Endometrial microvascular endothelial cells (primary cell): ENCODE data around the gene FILIP1L. TPM values are rescaled to one million over a fixed set of nuclear protein-coding genes. Genes with fewer than 3 reads are reported as not detected.

ENCODE experiments used
- in situ Hi-C: cut with HindIII; loops from 2 replicates; pipeline ENCODE4 v1.10.0; 2017; ENCODE audit warnings: low sequenced_read_pairs, low pct_unique_long_range_greater_than_20kb; ENCODE audit errors: inconsistent ontology term
- total RNA-seq: library from RNA; depleted of rRNA; stranded (reverse); fragments of >200 nt; gene quantifications from one replicate; pipeline ENCODE4 v1.2.3, GENCODE V29; 2015; ENCODE audit errors: inconsistent ontology term

FILIP1L gene
- total RNA-seq, 1 donor from 2014 or later, result 31.3 TPM

DNA sequence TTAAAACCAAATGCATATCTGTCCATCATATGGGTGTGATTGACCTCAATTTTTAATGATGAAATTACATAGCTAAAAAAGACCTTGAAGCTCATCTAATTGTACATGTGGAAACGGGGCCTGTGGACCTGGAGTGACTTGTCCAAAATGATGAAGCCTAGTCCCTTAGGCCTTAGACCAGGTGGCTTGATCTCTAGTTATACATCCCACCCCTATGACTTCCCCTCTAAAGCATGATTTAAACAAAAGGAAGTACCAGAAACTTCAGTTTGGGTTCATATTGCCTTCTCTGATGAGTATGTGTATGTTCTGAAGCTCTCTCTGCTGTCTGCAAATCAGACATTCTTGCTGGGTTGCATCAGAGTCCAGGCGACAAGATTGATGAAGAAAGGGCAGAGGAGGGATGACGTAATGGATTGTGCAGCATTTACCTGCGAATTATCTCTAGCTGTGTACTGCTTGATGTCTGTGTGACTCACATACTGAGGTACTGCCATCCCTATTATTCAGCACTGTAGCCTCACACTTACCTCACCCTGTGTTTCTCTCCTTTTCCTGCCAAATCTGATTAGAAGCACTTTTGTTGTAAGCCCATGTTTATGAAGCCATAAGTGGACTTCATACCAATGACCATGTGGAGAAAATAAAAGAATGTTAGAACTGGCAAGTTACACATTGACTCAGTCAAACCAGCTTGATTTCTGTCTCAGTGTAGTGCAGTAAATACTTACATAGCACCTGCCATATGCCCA is 111.5 kb downstream of the FILIP1L start:
- in situ Hi-C loops, result no loop called here

DNA sequence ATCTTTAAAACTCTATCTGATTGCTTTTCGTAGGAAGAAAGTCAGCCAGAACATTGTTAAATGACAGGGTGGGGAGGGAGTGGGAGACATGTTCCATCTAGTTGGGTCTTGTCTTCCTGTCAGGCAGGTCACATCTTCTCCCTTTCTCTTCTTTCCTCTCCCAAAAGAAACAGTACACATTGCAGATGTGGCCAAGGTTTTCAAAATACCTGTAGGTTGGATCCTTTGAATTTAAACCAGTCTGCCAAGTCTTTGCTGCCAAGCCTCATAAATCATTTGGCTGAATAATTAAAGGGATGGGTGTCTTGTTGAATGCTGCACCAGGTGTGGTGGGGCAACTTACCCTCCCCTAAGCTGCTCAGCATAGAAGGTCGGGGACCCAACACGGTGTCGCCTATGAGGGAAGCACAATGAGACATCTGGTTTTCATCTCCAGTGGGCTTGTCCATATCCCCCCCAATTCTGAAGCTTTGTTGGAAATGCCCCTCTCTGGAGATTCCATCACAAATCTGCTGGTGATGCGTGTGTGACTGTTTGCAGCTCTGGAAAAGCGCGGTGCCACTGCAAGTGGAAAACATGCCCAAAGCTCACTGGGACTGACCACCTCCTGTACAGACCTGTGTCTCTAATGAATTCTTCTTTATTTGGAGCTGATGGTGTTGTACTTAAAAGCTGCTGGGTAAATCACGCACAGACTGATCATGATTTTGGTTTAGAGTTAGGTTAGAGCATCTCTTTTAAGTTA is 112.6 kb downstream of the FILIP1L start:
- in situ Hi-C loops, result no loop called here

DNA sequence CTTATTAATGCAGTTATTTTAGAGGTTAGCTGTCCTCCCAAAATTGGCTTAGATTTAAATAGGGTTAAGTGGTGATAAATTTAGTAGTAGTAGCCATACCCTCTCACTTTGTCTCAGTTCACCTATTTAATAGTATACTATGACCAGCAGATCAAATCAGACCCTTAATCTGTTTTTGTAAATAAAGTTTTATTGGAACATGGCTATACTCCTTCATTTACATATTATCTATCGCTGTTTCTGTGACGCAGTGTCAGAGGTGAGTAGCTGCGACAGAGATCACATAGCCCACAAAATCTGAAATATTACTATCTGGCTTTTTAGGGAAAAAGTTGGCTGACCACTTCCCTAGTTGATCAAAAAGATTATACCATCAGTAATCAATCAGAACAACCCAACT is 113.2 kb downstream of the FILIP1L start:
- in situ Hi-C loops, result no loop called here

DNA sequence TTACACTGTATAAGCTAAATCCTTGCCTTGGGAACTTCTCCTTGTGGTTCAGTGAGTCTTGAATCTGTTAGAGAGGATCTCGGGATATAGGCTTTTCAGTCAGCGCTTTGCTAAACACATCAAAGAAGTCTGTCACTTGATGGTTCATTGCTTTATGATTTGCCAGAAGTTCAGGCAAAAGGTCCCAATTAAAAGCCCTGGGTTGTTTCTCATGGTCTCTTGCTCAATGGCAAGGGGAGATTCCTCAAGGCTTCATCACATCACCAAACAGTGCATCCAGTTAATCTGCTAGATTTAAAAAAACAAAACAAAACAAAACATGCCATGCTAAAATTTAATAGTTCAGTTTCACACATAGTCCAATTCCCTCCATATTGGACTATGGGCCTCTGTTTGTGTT is 114.8 kb downstream of the FILIP1L start:
- in situ Hi-C loops, result no loop called here

DNA sequence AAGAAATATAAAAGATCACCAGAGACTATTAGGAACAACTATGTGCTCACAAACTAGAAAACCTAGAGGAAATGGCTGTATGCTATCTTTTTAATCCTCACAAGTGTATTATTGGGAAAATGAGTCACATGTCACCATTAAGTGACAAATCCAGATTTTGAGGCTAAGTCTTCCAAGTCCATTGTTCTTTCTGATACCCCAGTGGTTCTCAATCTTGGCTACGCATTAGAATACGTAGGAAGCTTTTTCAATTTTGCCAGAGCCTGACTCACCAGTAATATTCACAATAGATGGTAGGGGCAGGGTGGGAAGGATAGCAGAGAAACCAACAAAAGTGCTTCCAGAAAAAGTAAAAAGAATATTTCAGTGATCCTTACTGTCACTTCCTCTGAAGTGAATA is 117.0 kb downstream of the FILIP1L start:
- in situ Hi-C loops, result no loop called here

DNA sequence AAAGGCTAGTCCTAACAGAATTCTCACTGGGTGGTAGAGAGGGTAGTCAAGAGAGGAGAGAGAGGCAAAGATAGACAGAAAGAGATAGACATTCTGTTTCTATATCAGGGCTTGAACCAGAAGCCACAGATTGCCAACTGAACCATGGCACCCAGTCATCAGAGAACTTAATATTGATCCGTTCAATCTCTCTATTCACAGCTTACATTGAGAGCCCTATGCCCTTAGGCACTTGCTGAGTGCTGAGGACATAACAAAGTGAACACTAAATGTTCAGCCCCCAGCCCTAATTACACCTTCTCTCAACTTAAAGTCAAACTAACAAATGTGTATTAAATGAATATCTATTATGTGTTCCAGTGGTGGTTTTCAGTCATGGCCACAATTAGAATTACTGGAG is 124.1 kb downstream of the FILIP1L start:
- in situ Hi-C loops, result no loop called here

DNA sequence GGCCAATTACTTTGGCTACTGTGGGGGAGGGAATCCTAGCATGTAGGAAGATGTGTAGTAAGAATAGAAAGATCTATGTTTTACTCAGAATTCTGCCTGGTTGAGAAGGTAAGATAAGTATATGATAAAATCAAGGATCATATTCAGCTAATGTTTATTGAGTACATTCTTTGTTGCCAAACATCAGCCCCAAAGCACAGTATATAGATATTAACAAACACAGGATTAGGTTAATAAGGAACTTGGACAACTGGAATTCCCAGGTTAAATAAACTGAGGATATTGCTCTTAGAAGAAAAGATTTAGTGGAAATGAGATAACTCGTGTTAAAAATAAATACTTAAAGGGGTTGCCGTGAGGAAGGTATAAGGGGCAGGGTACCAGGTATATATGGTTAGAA is 129.6 kb downstream of the FILIP1L start:
- in situ Hi-C loops, result no loop called here

DNA sequence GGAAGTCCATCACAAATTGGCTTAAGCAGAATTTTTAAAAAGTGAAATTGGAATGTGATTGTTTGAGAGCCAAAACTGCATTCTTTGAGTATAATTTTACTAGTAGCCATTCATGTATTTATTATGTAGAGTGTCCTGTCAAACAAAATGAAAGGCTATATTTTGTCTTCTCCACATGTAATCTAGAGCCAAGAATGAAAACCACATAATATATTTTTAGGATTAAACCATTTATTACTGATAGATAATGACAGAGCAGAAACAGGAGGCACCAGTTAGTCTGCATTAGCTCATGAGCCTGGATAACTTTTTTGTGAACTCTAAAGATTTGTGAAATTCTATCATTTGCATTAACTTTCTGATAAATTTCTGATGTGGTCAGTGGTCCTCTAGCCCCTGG is 130.2 kb downstream of the FILIP1L start:
- in situ Hi-C loops, result no loop called here

DNA sequence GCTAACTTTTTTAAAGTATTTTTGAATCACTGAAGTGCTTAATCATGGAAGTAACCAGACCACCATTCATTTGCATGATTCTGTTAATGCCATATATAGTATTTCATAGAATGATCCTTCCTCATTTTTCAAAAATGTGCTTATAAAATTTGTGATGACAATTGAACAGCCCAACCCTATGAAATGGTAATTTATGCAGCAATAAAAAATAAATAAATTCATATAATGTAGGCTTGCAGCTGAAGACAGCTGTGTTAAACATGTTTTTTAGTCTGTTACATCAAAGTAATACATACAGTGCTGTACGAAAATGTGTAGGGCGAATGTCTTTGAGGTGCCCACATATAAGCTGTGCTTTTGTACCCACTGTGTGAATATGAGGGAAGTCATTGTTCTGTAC is 131.7 kb downstream of the FILIP1L start:
- in situ Hi-C loops, result no loop called here

DNA sequence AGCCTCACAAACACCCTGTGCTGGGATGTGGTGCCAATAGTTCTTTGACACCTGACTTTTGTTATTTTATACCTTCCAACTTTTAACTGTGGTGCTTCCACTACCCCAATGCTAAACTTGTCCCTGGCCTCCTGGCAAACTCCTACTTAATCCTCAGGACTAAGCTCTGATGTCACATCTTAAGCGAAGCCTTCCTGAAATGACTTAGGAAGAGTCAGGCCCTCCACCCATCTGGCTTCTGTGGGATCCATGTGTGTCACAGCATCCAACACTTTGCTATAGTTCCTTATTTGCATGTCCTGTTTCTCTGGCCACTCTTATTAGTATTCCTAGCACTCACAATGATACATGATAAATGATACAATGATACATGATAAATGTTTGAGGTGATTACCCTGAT is 133.2 kb downstream of the FILIP1L start:
- in situ Hi-C loops, result no loop called here

DNA sequence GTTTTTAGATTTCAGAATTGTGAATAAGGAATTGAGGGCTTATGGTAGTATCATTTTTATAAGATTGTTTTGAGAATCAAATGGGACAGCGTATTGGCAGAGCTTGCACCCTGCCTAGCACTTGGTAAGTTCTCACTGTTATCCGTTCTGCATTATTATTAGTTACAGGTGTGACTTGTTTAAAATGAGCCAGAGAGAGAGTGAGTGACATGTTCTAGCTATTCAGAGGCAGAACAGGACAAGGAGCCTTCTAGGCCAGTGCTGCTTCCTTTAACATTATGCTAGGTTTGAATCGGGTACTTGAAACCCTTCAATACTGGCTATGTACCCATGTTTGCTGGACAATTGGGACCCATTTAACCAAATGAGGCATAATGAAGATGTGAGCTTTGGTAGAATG is 133.7 kb downstream of the FILIP1L start:
- in situ Hi-C loops, result no loop called here

DNA sequence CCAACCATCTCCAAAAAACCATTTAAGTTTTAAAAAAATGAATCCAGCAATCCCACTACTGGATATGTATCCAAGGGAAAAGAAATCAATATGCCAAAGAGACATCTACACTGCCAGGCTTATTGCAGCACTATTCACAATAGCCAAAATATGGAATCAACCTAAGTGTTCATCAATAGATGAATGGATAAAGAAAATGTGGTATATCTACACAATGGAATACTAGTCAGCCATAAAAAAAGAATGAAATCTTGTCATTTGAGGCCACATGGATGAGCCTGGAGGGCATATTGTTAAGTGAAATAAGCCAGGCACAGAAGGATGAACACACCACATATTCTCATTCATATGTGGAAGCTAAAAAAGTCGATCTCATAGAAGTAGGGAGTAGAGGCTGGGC is 136.1 kb downstream of the FILIP1L start:
- in situ Hi-C loops, result no loop called here

DNA sequence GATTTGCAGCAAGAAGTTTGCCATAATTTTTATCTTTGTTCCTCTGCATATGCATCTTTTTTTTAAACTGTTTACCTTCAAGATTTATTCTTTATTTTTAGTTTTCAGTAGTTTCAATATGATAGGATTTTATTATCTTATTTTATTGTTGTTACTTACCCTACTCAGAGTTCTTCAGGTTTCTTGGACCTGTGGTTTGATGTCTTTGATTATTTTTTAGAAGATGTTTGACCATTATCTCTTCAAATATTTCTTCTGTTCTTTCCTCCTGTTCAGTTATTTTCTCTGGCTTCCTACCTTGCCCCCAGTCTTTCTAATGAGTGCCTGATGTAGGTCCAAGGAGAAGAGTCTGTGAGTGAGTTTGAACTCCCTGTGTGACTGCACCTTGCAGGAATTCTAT is 137.7 kb downstream of the FILIP1L start:
- in situ Hi-C loops, result no loop called here

DNA sequence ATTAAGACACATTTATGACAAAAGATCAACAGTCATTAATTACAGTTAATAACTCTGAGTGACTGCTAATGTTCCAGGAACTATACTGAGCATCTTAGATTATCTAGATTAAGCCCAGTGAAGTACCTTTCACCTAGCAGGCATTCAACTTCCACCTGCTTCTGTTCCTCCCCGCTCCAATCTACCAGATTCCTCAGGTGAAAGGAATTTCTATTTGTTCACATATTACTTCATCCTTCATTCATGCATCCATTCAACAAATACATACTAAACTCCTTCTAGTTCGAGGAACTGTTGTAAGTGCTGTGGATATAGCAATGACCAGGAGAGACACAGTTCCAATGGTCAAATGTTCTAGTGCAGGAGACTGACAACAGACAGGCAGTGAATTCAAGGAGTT is 139.3 kb downstream of the FILIP1L start:
- in situ Hi-C loops, result no loop called here

DNA sequence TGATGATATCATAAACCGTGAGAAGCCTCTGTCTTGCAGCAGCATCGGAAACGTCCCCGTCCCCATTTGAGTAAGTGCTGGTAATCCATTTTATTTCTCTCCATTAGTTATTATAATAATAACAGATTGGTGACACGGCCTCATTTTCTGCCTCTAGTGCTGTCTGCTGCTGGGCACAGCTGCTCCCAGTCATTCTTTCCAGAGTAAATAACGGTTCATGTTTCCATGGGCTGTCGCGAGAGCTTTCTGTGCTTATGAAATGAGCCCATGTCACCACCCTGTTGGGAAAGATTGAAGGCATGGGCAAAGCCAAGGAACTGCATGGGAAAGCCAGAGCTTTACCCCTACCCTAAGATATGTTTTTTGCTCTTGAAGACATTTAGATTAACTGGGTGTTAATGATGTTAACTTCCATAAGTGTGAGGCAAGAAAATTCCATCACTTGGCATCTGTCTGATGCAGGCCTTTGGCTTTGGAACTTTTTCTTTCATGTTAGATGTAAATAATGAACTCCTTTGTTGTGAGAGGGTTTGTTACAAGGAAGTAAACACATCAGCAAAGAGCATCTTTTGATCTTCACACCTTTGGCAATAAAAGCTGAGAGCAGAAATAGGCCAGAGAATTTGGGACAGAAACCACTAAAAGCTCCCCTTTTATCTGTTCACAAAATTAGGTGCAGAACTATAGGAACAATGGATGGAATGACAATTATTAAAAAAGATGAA is 141.8 kb downstream of the FILIP1L start:
- in situ Hi-C loops, result no loop called here

DNA sequence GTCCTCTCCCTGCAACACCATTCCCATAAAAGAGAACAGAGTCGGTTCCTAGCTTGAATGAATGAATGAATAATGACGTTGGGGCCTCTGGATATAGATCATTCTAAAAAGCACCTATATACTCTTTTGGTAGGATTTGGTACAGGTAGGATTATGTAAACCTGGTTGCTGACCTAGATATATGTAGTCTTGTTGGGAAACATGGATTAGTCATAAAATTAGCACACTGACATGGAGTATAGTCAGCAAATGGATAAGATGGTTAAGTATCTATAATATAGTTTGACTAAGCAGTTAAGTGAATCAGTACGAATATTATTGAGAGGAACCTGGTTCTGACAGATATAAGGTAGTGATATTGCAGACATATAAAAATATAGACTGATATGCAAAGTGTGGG is 142.5 kb downstream of the FILIP1L start:
- in situ Hi-C loops, result no loop called here

DNA sequence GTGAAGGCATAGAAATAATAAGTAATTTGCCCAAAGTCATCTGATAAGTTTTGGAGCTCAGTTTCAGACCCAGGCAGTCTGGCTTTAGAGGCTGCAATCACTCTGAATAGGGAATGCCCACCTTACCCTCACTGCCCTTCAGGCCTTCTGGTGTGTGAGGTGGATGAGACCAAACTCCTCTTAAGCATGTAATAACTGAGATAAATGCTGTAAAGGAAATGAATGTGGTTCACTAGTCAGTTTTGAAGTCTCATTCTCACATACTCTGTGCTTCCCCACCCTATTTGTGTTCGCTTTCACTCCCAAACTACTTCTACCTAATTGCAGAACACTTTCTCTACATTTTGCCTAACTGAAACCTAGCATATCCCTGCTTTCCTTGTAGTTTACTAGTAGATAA is 144.1 kb downstream of the FILIP1L start:
- in situ Hi-C loops, result no loop called here

DNA sequence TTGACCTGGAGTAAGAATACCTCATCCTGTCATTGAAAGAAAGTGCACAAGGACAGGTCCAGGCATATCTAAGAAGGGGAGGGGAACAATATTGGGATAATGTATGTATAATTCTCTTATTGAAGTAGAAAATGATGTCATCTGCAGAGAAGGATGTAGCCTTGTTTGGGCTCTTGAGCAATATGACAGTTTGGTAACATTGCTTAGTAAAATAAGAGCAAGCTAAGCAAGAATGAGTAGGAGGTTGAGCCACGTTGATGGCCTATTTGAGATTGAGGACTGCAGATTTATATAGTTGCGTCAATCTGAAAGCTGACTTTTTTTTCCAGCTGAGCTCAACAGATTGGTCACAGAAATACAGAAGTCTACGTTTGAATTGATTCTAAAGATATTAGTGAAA is 145.2 kb downstream of the FILIP1L start:
- in situ Hi-C loops, result no loop called here

DNA sequence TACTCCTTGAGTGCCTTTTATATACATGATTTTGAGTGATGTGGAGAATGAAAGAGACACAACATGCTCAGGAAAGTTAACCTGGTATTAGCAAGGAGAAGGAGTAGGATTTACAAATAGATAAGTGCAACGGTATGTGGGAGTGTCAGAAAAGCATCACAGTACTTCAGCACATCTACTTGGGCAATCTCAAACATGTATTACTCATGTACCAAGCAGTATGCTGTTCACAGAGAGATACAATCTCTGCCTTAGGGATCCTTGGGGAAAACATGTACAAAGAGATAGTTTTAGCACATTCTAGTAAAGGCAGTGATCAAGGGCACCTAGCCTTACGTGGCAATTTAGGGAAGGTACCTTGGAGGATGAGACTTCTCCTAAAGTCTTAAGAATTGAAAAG is 146.5 kb downstream of the FILIP1L start:
- in situ Hi-C loops, result no loop called here
